ENCODE data around the gene EPHA10. TPM values are rescaled to one million over a fixed set of nuclear protein-coding genes. Genes with fewer than 3 reads are reported as not detected.

Gene EPHA10
- total RNA-seq, 1 experiment from 2014 or later = 1.3 TPM

DNA sequence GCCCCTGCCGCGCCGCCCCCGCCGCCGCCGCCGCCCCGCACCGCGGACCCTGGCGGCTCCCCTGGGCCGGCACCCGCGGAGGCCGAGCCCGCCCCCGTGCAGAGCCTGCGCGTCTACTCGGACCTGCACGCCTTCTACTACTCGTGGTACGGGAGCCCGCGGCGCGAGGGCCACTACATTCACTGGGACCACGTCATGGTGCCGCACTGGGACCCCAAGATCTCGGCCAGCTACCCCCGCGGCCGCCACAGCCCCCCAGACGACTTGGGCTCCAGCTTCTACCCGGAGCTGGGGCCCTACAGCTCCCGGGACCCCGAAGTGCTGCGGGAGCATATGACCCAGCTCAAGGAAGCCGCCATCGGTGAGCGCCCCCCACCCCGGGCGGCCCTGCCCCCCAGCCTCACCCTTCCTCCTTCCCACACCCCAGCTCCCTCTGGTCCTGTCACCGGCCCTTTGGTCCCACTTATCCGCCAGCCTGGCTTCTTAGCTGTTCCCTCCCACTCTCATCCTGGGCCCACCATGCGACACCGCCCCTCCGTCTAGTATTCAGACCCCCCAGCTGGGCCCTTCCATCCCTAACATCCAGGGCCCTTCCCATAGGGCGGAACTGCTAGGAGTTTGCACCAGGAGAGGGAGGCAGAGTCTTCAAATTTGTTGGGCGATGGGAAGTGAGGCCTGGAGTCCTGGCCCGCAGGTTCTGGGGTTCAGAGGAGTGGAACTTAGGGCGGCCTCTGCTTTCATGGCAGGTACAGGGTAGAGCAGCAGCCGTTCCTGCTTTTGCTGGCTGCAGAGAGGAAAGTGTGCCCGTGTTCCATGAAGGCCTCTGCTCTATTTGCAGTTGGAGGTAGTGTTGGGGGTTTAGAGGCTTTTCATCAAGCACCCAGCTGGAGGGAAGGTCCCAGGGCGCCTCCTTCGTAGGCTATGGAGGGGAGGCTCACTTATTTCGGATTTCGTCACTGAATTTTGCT, 29.7 kb upstream of the EPHA10 start:
- Mint-ChIP-seq H3K4me1 (peaks cover 12% of the 10 kb centered on the region), H3K36me3 (peaks cover 4% of the 10 kb centered on the region; the same call in 1 of the 2 replicates), H3K9me3 (no peaks in the 10 kb centered on the region), H3K27me3 (ENCODE audit: low read depth) (peaks cover 53% of the 10 kb centered on the region), H3K4me3 (peak overlapping the region; percentile 69), H3K27ac (no peak overlapping the region)
- ATAC-seq (no peak; the same call in 1 of the 2 replicates), DNase-seq (ENCODE audit: low spot score) (peak; percentile 17)
- CTCF ChIA-PET = interaction anchor here (0.6 to 2.0 kb wide), 7 partner anchors 13 to 1240 kb away, joined by 3 to 10 read pairs (median 5); partner anchors contain the start of genes C1orf122, EPHA10, MTF1 and YRDC
- 0 out of 2 replicates have a peak, but pooled peaks have one; percentile 22 for TF ChIP-seq ATF1 (CRISPR knock-in tag; IDR thresholded peaks at IDR 0.05)
- no peak for TF ChIP-seq HMGA2 (CRISPR knock-in tag; IDR thresholded peaks at IDR 0.05)
- POLR2A ChIA-PET = interaction anchor here (1.1 to 2.3 kb wide), 2 partner anchors 14 to 28 kb away, joined by 3 to 16 read pairs; partner anchors contain the start of genes C1orf122 and YRDC

DNA sequence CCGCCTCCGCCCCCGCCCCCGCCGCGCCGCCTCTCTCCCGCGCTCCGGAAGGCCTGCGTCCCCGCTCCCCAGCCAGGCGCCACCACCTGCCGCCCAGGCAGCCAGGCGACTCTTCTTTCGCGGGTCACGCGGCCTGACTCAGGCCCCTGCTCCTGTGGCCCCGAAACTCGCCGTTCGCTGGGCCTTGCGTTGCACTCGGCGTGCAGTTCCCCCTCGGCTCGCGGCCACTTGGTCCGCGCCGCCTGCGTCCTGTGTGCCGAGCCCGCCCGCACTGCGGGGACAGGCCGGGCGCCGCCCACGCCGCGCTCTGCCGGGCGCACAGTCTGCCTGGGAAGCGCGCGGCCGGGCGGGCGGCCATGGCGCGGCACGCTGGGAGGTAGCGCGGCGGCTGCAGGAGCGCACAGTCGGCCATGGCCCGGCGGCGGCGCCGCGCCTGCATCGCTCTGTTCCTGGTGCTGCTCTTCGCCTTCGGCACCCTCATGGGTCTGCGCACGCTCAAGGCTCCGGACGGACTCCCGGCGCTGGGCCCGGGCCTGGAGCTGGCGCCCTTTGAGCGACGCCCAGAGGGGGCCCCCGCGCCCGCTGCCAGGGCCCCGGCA, 29.0 kb upstream of the EPHA10 start, which contains the start of gene MANEAL:
TSS of gene MANEAL (plus strand) at position 75 of the 599 bp plus-strand sequence. CDS start at position 411, 336 bp downstream.
- DNase-seq (ENCODE audit: low spot score) (peak; percentile 47), ATAC-seq (peak; percentile 68)
- H3K27me3 Mint-ChIP-seq (ENCODE audit: low read depth) = peaks cover 58% of the 10 kb centered on the region
- CTCF ChIA-PET = interaction anchor here (0.6 to 2.0 kb wide), 6 partner anchors 14 to 1241 kb away, joined by 3 to 10 read pairs (median 6); partner anchors contain the start of genes C1orf122, EPHA10, MTF1 and YRDC
- H3K4me1 Mint-ChIP-seq = peaks cover 12% of the 10 kb centered on the region
- peaks cover 3% of the 10 kb centered on the region; the same call in 1 of the 2 replicates for H3K36me3 Mint-ChIP-seq
- H3K9me3 Mint-ChIP-seq = no peaks in the 10 kb centered on the region
- TF ChIP-seq PREB (CRISPR knock-in tag; IDR thresholded peaks at IDR 0.05; ENCODE audit: borderline replicate concordance) = no peak
- TF ChIP-seq ETV6 (CRISPR knock-in tag; IDR thresholded peaks at IDR 0.05) = 0 out of 2 replicates have a peak, but pooled peaks have one; percentile 21
- TF ChIP-seq CREM (CRISPR knock-in tag; IDR thresholded peaks at IDR 0.05) = 0 out of 2 replicates have a peak, but pooled peaks have one; percentile 48
- peak; percentile 76; the same call in 1 of the 2 replicates for TF ChIP-seq KAT7 (CRISPR knock-in tag; IDR thresholded peaks at IDR 0.05; ENCODE audit: borderline replicate concordance)
- TF ChIP-seq SP1 (CRISPR knock-in tag; conservative IDR thresholded peaks at IDR 0.05) = peak; percentile 37; the same call in 1 of the 2 replicates
- peak; percentile 25; the same call in 1 of the 2 replicates for TF ChIP-seq TCF7 (CRISPR knock-in tag; IDR thresholded peaks at IDR 0.05; ENCODE audit: low read depth)
- TF ChIP-seq NR2C2 (CRISPR knock-in tag; IDR thresholded peaks at IDR 0.05) = no peak
- no peak for TF ChIP-seq JUN (CRISPR knock-in tag; IDR thresholded peaks at IDR 0.05)
- no peak for TF ChIP-seq ARID4B (CRISPR knock-in tag; IDR thresholded peaks at IDR 0.05; ENCODE audit: borderline replicate concordance)
- TF ChIP-seq OVOL2 (CRISPR knock-in tag; IDR thresholded peaks at IDR 0.05; ENCODE audit: borderline replicate concordance) = no peak
- no peak for TF ChIP-seq CBFB (CRISPR knock-in tag; IDR thresholded peaks at IDR 0.05; ENCODE audit: low read depth)
- TF ChIP-seq, protein P1, sequence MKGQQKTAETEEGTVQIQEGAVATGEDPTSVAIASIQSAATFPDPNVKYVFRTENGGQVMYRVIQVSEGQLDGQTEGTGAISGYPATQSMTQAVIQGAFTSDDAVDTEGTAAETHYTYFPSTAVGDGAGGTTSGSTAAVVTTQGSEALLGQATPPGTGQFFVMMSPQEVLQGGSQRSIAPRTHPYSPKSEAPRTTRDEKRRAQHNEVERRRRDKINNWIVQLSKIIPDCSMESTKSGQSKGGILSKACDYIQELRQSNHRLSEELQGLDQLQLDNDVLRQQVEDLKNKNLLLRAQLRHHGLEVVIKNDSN (CRISPR knock-in tag; IDR thresholded peaks at IDR 0.05) = no peak
- 0 out of 2 replicates have a peak, but pooled peaks have one; percentile 36 for TF ChIP-seq TEAD1 (CRISPR knock-in tag; IDR thresholded peaks at IDR 0.05)
- peak; percentile 61; the same call in 1 of the 2 replicates for TF ChIP-seq FOXP4 (CRISPR knock-in tag; IDR thresholded peaks at IDR 0.05)
- TF ChIP-seq GABPB1 (CRISPR knock-in tag; IDR thresholded peaks at IDR 0.05) = 0 out of 2 replicates have a peak, but pooled peaks have one; percentile 15
- peak; percentile 34; the same call in 1 of the 2 replicates for TF ChIP-seq ESRRA (CRISPR knock-in tag; IDR thresholded peaks at IDR 0.05; ENCODE audit: borderline replicate concordance)
- no peak for TF ChIP-seq E2F4 (CRISPR knock-in tag; IDR thresholded peaks at IDR 0.05; ENCODE audit: borderline replicate concordance, low read depth)
- no peak within 1 kb of the TSS for H3K27ac Mint-ChIP-seq
- peak within 1 kb of the TSS; percentile 69 for H3K4me3 Mint-ChIP-seq
- POLR2A ChIA-PET = interaction anchor here (1.1 to 2.3 kb wide), 2 partner anchors 14 to 27 kb away, joined by 3 to 16 read pairs; partner anchors contain the start of genes C1orf122 and YRDC

All from WTC11 (cell line).